Measurements from ENCODE around the gene GRK5.
"Not testable (repeated sequence)": the region's sequence is repeated elsewhere in the genome, so short reads cannot be mapped to it uniquely, and the experiment has no call there.

Gene GRK5

DNA sequence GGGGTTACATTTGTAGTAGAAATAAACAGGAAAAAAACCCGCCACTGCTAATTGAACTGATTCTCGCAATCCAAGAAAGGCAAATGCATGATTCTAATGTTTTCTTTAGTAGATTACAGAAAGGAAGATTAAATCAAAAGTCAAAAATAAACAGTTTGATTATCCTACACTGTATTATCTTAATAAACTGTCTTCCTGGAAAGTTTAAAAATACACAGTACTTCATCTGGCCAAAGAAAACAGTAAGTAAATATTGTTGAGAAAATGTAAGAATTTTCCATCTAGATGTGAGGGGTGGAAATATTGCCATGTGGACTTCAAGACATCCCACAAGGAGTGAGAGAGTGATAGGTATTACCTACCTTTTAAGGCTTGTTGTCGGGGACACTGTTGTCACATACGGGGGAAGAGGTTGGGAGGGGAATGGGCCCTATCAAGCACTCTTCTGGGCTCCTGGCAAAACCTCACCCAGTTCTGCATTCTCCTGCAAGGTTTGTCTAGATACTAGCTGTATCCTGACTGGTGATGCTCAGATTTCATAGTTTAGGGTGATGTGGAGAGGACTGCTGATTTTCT is 17.8 kb downstream of the GRK5 start:
- no peak for DNase-seq

DNA sequence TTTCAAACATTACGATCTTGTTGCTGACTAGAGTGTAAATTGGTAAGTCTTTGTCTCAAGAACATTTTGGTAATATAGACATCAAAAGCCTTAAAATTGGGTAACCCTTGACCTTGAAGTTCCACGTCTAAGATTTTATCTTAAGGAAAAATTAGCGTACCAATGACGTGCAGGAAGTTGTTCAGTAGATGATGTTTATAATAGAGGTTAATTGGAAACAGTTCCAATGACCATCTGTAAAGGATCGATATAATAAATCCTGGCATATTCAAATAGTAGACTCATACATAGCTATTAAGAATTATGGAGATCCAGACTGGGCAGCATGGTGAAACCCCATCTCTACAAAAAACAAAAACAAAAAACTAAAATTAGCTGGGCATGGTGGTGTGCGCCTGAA is 20.5 kb downstream of the GRK5 start:
- no peak for DNase-seq

DNA sequence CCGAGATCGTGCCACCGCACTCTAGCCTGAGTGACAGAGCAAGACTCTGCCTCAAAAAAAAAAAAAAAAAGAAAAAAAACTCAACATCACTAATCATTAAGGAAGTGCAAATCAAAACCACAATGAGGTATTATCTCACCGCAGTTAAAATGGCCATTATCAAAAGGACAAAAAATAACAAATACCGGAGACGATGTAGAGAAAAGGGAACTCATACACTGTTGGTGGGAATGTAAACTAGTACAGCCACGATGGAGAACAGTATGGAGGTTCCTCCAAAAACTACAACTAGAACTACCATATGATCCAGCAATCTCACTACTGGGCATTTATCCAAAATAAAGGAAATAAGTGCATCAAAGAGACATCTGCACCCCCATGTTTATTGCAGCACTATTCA is 24.3 kb downstream of the GRK5 start:
- no peak for DNase-seq

DNA sequence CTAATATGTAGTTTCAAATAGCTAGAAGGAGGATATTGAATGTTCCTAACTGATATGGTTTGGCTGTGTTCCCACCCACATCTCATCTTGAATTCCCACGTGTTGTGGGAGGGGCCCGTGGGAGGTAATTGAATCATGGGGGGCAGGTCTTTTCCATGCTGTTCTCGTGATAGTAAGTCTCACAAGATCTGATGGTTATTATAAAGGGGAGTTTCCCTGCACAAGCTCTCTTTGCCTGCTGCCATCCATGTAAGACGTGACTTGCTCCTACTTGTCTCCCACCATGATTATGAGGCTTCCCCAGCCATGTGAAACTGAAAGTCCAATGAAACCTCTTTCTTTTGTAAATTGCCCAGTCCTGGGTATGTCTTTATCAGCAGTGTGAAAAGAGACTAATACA is 25.1 kb downstream of the GRK5 start:
- not testable (repeated sequence) for DNase-seq

DNA sequence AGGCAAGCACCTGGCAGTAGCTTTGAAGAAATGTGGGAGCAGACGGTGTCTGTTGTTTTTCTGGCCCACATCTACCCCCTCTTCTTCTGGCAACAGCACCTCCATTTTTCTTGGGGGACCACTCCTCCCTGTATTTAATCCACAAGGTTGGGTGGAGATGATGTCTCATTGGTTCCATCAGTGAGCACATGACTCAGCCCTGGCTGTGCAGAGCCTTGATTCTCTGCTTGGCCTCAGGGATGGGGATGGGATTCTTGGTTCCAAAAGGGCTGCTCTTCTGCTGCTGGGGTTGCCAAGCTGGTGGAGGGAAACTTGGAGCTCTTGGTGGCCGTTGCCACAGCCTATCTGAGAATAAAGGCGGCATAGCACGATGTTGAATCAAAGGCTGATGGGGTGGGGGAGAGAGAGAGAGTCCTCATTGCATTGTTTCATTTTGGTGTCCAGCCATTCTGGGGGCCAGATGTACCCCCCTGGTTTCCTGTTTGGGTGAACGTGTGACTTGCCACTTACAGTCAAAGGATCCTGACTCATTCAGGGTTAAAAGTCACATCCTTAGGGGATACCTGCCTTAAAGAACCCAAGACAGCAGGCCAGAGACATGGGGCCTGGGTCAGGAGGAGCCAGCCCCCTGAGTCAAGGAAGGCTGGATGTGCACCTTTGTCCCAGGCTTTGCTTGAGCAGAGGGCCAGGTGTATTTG is 25.9 kb downstream of the GRK5 start:
- DNase-seq, result no peak

DNA sequence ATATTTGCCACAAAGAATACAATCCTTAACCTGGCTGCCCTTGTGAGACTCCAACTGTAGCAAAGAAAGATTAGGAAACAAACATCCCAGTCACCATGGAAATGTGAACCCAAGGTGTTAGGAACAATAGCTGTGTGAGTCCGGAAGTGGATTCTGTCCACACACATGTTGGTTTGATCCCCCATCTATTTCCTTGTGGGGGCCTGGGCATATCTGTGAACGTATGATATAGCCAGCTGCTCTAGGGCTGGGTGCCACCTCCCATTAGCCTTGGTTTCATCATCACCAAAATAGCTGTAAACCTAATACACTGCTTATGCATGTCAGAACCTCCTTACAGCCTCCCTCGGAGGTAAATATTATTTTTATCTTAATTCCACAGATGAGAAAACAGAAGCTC is 26.4 kb downstream of the GRK5 start:
- no peak for DNase-seq

GRCh38 chr10:119235356-119235755 is 28.0 kb downstream of the GRK5 start:
- DNase-seq, result no peak

DNA sequence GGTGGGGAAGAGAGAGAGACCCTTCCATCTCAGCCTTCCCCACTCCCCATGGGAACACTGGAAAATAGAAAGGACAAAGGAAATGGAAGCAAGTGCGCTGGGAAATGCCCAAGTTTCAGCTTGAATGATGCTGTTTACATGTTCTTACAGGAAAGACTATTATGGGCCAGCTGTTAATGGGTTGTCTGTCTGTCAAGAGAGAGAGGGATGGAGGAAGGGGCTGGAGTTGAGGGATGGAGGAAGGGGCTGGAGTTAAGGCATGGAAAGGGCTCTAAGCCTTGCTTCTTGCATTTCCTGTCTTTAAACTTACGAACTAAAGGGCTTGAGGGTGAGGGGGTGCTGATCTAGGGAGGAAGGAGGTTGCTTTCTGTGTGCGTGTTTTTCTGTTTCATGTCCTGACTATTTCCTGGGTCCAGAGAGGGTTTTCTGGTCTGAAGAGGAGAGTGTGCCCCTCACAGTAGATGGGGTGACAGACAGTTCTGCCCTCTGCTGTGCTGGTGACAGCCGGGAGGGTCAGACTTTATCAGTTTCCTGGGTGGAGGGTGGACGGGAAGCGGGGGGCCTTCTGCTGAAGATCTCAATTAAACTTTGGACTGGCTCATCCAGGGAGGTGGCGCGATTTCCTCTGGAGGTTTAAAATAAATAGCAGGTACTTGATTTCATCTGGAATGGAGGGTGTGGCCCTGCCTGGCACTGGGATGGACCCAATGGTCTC is 30.5 kb downstream of the GRK5 start:
- no peak for DNase-seq

DNA sequence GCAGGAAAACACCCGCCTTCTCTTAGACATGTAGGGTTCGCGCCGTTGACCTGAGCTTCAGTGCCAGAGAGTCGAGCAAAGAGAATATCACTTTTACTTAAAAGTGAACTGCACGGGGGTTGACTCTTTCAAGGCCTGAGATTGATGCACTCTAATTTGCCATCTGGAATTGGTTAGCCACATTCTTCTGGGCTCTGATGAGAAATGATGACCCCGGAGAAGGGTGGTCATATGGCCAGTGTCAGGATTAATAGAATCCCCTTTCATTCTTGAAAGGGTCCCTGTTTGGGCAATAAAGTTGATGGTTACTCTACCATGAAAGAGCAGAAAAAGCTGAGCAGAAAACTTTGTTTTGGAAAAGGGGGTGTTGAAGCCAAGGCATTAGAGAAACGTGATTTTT is 31.2 kb downstream of the GRK5 start:
- no peak for DNase-seq

DNA sequence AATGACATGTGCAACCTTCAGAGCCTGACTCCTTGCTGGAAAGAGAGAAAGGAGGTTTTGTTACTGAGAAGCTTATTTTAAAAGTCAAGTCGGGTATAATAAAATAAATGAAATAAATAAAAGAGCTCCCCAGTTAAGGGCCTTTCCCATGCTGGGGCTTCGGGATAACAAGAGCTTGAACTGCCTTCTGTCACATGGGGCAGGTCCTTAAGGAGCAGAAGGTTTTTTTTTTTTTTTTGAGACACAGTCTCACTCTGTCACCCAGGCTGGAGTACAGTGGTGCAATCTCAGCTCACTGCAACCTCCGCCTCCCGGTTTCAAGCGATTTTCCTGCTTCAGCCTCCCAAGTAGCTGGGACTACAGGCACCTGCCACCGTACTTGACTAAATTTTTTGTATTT is 31.6 kb downstream of the GRK5 start:
- DNase-seq, result not testable (repeated sequence)

DNA sequence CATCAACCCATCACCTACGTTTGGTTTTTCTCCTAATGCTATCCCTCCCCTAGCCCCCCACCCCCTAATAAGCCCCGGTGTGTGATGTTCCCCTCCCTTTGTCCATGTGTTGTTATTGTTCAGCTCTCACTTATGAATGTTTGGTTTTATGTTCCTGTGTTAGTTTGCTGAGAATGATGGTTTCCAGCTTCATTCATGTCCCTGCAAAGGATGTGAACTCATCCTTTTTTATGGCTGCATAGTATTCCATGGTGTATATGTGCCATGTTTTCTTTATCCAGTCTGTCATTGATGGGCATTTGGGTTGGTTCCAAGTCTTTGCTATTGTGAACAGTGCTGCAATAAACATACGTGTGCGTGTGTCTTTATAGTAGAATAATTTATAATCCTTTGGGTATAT is 32.3 kb downstream of the GRK5 start:
- not testable (repeated sequence) for DNase-seq

- DNase-seq, result no peak
Measured at GRCh38 chr10:119241066-119241465, 33.7 kb downstream of the GRK5 start.

DNA sequence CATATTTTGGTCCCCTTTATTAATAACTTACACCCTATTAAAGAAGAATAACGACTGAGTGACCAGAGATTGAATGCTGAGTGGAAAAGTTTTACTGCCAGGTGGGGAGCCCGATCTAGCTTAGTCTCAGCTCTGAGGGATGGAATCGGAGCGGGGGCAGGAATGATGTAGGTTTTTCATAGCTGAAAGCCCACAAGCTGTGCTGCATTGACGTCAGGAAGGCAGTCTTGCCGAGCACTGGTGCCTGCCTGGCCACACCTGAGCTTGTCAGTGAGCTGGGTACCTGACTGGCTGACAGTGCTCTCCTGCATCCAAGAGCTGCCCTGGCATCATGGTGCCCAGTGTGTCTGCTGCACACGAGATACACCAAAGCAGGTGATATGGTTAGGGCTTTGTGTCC is 34.8 kb downstream of the GRK5 start:
- DNase-seq, result no peak

DNA sequence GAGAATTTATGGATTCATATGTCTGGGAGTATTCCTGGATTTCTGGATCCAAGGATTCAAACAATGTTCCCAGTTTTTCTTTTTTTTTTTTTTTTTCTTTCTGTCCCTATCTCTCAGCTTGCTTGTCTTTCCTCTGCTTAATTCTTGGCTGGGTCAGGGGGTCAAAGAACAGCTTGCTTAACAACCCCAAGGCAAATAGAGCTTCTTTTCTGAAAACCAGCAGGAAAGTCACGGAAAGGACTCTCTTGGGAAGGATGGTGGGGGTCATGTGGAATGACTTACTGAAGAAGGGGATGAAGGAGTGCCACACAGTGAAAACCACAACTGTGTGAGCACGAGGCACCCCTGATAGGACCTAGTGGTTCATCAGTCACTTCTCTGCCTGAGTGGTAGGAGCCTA is 36.1 kb downstream of the GRK5 start:
- no peak for DNase-seq

DNA sequence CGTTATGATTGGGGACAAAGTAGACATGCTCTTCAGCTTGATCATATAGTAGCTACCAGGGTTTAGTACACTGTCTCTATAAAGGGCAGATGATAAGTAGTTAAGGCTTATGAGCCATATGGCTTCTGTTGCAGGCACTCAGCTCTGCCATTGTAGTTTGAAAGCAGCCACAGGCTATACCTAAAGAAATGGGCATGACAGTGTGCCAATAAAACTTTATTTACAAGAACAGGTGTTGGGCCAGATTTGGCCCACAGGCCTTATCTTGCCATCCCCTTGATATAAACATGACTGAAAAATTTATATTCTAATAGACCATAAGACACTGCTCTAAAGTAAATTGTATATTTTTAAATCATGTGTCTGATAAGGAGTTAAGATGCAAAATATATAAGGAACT is 36.6 kb downstream of the GRK5 start:
- no peak for DNase-seq

GRCh38 chr10:119245272-119245671 is 37.9 kb downstream of the GRK5 start:
- DNase-seq, result no peak

DNA sequence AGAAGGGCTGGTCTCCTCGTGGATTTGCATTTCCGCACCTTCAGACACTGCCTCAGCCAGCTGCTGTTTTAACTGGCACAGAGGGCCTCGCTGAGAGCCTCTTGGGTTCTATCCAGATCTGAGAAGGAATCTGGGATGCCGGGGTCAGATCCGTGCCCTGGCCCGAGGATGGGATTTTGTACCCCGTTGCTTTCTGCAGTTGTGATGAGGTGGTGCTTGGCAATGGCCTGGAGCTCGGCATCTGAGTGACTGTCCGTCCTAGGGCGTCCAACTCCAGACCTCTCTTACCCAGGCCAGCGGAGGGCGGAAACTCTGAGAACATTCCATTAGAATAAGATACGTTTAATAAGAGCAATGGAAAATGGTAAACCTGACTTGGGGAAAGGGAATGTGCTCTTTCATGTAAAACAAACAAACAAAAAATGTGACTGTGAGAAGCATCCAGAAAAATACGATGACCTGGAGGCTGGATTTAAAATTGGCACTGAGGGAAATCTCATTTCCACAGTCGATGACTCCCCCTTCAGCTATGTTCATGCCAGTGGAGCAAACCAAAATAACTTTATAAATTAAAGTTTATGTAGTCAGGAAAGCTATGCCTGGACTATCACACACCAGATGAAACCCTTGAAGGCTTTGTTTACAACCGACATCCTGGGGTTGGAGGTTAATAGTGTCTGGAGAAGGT is 39.6 kb downstream of the GRK5 start:
- no peak for DNase-seq

GRCh38 chr10:119247550-119247894 is 40.2 kb downstream of the GRK5 start:
- no peak for DNase-seq

GRCh38 chr10:119248184-119248583 is 40.8 kb downstream of the GRK5 start:
- no peak for DNase-seq

- no peak for DNase-seq
Measured at GRCh38 chr10:119248681-119249080, 41.3 kb downstream of the GRK5 start.

- DNase-seq, result no peak
Measured at GRCh38 chr10:119250641-119251314, 43.4 kb downstream of the GRK5 start.

GRCh38 chr10:119251315-119251708 is 43.9 kb downstream of the GRK5 start:
- DNase-seq, result no peak

DNA sequence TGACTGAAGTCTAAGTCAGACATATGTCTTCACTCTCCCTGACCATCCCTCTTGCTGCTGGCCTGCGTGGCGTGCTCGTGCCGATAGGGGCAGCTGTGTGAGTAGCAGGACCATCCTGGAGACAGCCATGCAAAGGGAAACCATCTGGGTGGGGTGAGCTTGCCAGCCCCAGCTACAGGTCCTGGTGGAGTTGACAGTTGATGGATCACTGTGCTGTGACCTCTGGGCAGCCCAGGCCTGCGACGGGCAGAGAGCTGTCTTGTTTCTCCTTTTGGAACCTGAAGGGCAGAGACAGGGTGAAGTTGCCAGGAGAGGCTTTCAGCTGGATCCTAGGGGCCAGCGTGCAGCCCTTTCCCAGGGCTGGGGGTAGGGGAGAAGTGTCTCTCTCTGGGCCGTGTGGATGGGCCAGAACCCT is 44.7 kb downstream of the GRK5 start:
- DNase-seq, result no peak
